CD4-positive, alpha-beta T cell treated with Interleukin-4 for 4 hours (primary cell): ENCODE data around the gene ZNF516.

Experiments
- DNase-seq: peaks from one replicate; pipeline ENCODE4 v3.0.0-alpha.2; 2020

ZNF516 gene

GRCh38 chr18:76507830-76508385 lies 12.9 kb upstream of the ZNF516 start:
- DNase-seq, result no peak

- no peak for DNase-seq
Measured at GRCh38 chr18:76506974-76507764, 12.1 kb upstream of the ZNF516 start.

GRCh38 chr18:76506395-76506794 lies 11.4 kb upstream of the ZNF516 start:
- no peak for DNase-seq

GRCh38 chr18:76505614-76506013 lies 10.6 kb upstream of the ZNF516 start:
- DNase-seq, result no peak

GRCh38 chr18:76504749-76505148 lies 9.7 kb upstream of the ZNF516 start:
- DNase-seq, result no peak

- DNase-seq, result no peak
Measured at GRCh38 chr18:76503649-76504386, 8.8 kb upstream of the ZNF516 start.

GRCh38 chr18:76502551-76502950 lies 7.5 kb upstream of the ZNF516 start:
- DNase-seq, result no peak

- DNase-seq, result no peak
Measured at GRCh38 chr18:76499637-76500340, 4.7 kb upstream of the ZNF516 start.

GRCh38 chr18:76499021-76499420 lies 4.0 kb upstream of the ZNF516 start:
- DNase-seq, result no peak

- DNase-seq, result no peak
Measured at GRCh38 chr18:76498064-76498463, 3.0 kb upstream of the ZNF516 start.

GRCh38 chr18:76497021-76497420 lies 2.0 kb upstream of the ZNF516 start:
- DNase-seq, result no peak

GRCh38 chr18:76496194-76496890 lies 1.3 kb upstream of the ZNF516 start:
- DNase-seq, result peak; percentile 30

- DNase-seq, result no peak
Measured at GRCh38 chr18:76495435-76496193, 572 bp upstream of the ZNF516 start.

GRCh38 chr18:76494231-76495005 lies 624 bp downstream of the ZNF516 start:
- no peak for DNase-seq

GRCh38 chr18:76493213-76494161 lies 1.6 kb downstream of the ZNF516 start:
- DNase-seq, result no peak

GRCh38 chr18:76492669-76493212 lies 2.3 kb downstream of the ZNF516 start:
- DNase-seq, result peak; percentile 97

- DNase-seq, result no peak
Measured at GRCh38 chr18:76491776-76492668, 3.0 kb downstream of the ZNF516 start.

GRCh38 chr18:76491473-76491775 lies 3.6 kb downstream of the ZNF516 start:
- peak; percentile 60 for DNase-seq
